ENCODE measurements around the gene TFIP11. TPM values are rescaled to one million over a fixed set of nuclear protein-coding genes. Genes with fewer than 3 reads are reported as not detected.

TFIP11 gene
- total and polyA plus RNA-seq, 9 of the 15 experiments (the other 6 are each of a cell fraction or from before 2014, with no cell fraction given), result 11.5 to 38.1 (median 25.2) TPM

DNA sequence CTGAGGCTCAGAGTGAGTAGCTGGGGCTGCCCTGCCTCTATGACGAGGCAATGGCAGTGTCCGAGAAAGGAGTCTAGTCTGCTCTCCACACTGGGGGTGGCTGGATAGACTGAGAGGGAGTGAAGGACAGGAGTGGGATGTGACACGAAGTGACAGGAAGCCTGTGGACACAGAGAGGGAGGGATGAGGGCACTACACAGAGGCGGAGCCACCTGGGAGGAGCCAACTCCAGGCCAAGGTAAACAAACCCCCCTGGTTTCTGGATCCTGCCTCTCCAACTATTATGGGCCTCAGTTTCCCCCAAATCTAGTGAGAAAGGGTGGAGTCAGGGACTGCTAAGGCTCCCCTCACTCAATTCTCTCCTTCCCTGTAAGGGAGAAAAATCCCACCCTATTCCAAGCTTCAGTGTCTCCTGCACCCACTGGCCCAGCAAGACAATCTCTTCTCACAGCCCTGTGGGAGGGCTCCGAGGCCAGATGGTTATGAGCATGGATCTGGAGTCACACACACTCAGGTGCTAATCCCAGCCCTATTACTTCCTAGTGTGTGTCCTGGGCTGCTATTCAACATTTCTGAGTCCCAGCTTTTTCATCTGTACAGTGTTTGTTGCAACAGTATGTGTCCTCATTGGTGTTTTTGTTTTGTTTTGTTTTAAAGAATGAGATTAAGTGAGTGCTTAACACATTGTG lies 58.3 kb downstream of the TFIP11 start (continued):
- TF ChIP-seq ZFX (CRISPR knock-in tag; IDR thresholded peaks at IDR 0.05) (no peak), HIVEP1 (CRISPR knock-in tag; IDR thresholded peaks at IDR 0.05) (no peak), SPI1 (IDR thresholded peaks at IDR 0.05; ENCODE audit: borderline replicate concordance, low read depth, low read length) (no peak), BRD9 (IDR thresholded peaks at IDR 0.05; ENCODE audit: low read depth, partially characterized antibody) (no peak), ZNF133 (CRISPR knock-in tag; IDR thresholded peaks at IDR 0.05) (no peak), TAF9B (IDR thresholded peaks at IDR 0.05; ENCODE audit: partially characterized antibody) (no peak)
- TF ChIP-seq, protein P1, sequence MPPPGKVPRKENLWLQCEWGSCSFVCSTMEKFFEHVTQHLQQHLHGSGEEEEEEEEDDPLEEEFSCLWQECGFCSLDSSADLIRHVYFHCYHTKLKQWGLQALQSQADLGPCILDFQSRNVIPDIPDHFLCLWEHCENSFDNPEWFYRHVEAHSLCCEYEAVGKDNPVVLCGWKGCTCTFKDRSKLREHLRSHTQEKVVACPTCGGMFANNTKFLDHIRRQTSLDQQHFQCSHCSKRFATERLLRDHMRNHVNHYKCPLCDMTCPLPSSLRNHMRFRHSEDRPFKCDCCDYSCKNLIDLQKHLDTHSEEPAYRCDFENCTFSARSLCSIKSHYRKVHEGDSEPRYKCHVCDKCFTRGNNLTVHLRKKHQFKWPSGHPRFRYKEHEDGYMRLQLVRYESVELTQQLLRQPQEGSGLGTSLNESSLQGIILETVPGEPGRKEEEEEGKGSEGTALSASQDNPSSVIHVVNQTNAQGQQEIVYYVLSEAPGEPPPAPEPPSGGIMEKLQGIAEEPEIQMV (tag; conservative IDR thresholded peaks at IDR 0.05; ENCODE audit: low read depth), result no peak

DNA sequence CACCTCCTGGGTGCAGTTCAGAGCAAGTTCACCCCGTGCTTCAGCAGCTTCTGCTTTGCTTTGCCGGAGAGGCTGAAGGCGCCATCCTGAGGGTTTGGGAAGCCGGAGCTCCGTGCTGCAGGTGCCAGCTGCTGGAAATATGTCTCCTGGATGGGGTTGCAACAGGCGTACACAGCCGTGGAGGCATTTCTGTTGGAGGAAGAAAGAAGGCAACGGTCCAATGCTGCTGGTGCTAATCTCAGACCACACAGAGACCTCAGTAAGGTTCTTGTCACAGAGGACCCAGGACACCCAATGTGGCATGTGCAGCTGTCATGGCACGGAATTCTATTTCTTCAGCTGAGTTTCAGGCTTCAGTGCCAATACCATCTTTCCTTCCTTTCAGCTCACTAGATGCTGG lies 59.1 kb downstream of the TFIP11 start:
- intact Hi-C loops (cut with micrococcal nuclease), result no loop called here
- ATAC-seq, result no peak
- 93% methylated on average over 4 of the region's 9 CpGs for WGBS (ENCODE audit: insufficient coverage, low coverage, missing lambda C conversion rate)
- Histone ChIP-seq H3K27me3 (ENCODE audit: control insufficient read depth in 2 of 2, insufficient read depth in 2 of 2, low read length in 2 of 2) (no peaks in the 10 kb centered on the region), H2AFZ (ENCODE audit: low read depth, low read length) (no peak overlapping the region), H3K9ac (ENCODE audit: insufficient read depth in 1 of 2, low read depth in 2 of 2, low read length in 2 of 2) (no peak overlapping the region), H3K4me3 (no peak overlapping the region), H3K27ac (ENCODE audit: extremely low read depth, low read depth, low read length) (no peak overlapping the region), H3K79me2 (ENCODE audit: control insufficient read depth, insufficient read depth, low read length) (no peaks in the 10 kb centered on the region), H3K9me1 (ENCODE audit: control insufficient read depth, insufficient read depth, low read length) (no peaks in the 10 kb centered on the region), H3K9me3 (replicated peaks; ENCODE audit: control insufficient read depth, insufficient read depth, low read depth, low read length) (no peaks in the 10 kb centered on the region), H4K20me1 (replicated peaks; ENCODE audit: control insufficient read depth, insufficient read depth, low read length) (no peaks in the 10 kb centered on the region), H3K36me3 (ENCODE audit: control insufficient read depth, insufficient read depth, low read length) (peaks cover 47% of the 10 kb centered on the region; the same call in 2 of the 3 replicates), H3K4me2 (ENCODE audit: insufficient read depth, low read length) (no peak overlapping the region), H3K4me1 (replicated peaks in 1 of 2; ENCODE audit: control insufficient read depth in 2 of 2, insufficient read depth in 2 of 2, low read length in 2 of 2) (no peaks in the 10 kb centered on the region; a peak in 1 of 5 replicates)
- no peak for TF ChIP-seq ZNF79 (CRISPR knock-in tag; IDR thresholded peaks at IDR 0.05; ENCODE audit: low read depth)
- no peak for TF ChIP-seq ZNF589 (CRISPR knock-in tag; IDR thresholded peaks at IDR 0.05; ENCODE audit: low read depth)
- TF ChIP-seq, protein P2, sequence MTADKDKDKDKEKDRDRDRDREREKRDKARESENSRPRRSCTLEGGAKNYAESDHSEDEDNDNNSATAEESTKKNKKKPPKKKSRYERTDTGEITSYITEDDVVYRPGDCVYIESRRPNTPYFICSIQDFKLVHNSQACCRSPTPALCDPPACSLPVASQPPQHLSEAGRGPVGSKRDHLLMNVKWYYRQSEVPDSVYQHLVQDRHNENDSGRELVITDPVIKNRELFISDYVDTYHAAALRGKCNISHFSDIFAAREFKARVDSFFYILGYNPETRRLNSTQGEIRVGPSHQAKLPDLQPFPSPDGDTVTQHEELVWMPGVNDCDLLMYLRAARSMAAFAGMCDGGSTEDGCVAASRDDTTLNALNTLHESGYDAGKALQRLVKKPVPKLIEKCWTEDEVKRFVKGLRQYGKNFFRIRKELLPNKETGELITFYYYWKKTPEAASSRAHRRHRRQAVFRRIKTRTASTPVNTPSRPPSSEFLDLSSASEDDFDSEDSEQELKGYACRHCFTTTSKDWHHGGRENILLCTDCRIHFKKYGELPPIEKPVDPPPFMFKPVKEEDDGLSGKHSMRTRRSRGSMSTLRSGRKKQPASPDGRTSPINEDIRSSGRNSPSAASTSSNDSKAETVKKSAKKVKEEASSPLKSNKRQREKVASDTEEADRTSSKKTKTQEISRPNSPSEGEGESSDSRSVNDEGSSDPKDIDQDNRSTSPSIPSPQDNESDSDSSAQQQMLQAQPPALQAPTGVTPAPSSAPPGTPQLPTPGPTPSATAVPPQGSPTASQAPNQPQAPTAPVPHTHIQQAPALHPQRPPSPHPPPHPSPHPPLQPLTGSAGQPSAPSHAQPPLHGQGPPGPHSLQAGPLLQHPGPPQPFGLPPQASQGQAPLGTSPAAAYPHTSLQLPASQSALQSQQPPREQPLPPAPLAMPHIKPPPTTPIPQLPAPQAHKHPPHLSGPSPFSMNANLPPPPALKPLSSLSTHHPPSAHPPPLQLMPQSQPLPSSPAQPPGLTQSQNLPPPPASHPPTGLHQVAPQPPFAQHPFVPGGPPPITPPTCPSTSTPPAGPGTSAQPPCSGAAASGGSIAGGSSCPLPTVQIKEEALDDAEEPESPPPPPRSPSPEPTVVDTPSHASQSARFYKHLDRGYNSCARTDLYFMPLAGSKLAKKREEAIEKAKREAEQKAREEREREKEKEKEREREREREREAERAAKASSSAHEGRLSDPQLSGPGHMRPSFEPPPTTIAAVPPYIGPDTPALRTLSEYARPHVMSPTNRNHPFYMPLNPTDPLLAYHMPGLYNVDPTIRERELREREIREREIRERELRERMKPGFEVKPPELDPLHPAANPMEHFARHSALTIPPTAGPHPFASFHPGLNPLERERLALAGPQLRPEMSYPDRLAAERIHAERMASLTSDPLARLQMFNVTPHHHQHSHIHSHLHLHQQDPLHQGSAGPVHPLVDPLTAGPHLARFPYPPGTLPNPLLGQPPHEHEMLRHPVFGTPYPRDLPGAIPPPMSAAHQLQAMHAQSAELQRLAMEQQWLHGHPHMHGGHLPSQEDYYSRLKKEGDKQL (CRISPR knock-in tag; IDR thresholded peaks at IDR 0.05; ENCODE audit: borderline replicate concordance), result no peak
- TF ChIP-seq, protein P3, sequence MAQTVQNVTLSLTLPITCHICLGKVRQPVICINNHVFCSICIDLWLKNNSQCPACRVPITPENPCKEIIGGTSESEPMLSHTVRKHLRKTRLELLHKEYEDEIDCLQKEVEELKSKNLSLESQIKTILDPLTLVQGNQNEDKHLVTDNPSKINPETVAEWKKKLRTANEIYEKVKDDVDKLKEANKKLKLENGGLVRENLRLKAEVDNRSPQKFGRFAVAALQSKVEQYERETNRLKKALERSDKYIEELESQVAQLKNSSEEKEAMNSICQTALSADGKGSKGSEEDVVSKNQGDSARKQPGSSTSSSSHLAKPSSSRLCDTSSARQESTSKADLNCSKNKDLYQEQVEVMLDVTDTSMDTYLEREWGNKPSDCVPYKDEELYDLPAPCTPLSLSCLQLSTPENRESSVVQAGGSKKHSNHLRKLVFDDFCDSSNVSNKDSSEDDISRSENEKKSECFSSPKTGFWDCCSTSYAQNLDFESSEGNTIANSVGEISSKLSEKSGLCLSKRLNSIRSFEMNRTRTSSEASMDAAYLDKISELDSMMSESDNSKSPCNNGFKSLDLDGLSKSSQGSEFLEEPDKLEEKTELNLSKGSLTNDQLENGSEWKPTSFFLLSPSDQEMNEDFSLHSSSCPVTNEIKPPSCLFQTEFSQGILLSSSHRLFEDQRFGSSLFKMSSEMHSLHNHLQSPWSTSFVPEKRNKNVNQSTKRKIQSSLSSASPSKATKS (CRISPR knock-in tag; IDR thresholded peaks at IDR 0.05), result no peak
- ChIA-PET CTCF (ENCODE audit: low intra/inter-chr PET ratio) (no interaction called here), POLR2A (interaction anchor here (0.5 kb wide), 1 partner anchor 560 kb away, joined by 3 read pairs; no protein-coding TSS in a partner anchor)
- no peak for DNase-seq (ENCODE audit: extremely low read depth in 1 of 4, low spot score in 3 of 4)
- no TSS peak for BruUV-seq (replicated peaks)
- FAIRE-seq, result no peak
- in situ Hi-C loops (cut with MboI), result no loop called here
